Endothelial cell of umbilical vein (primary cell): ENCODE results near the gene ADD1. TPM values are rescaled to one million over a fixed set of nuclear protein-coding genes. Genes with fewer than 3 reads are reported as not detected.

Experiments used
- BruUV-seq: library from RNA; stranded (reverse); fragments of 400-500 nt; replicated peaks from 2 replicates; lab custom pipeline; 2021; lab: Mats Ljungman, UMichigan
- CTCF ChIA-PET: fragments of 300-600, 350-600 bp; sonication (Branson Sonifier 250); formaldehyde crosslinking; loops from one replicate; lab custom pipeline; 2021; ENCODE audit warnings: antibody characterized with exemption, inconsistent platforms; lab: Charles Lee
- POLR2A ChIA-PET: fragments of 300-600, 350-600 bp; sonication (Branson Sonifier 250); formaldehyde crosslinking; loops from one replicate; lab custom pipeline; 2021; ENCODE audit warnings: antibody characterized with exemption, inconsistent platforms; lab: Charles Lee
- DNase-seq: peaks from one replicate; pipeline ENCODE4 v3.0.0-alpha.2; 2011; ENCODE audit warnings: low read depth, low spot score
- FAIRE-seq: peaks from 2 replicates; lab custom pipeline; 2011; peaks lifted over from hg19 to GRCh38; lab: Jason Lieb, UNC
- H2AFZ ChIP-seq: 2 replicates; pipeline ENCODE4 v1.6.0; 2012; ENCODE audit warnings: low read depth, low read length, control low read depth, inconsistent platforms
- H3K27ac ChIP-seq: 2 replicates; pipeline ENCODE4 v1.5.1; 2011; ENCODE audit warnings: low read depth, mild to moderate bottlenecking, control low read depth, low read length, moderate library complexity; ENCODE audit not compliant: insufficient read depth
- H3K27me3 ChIP-seq, 2 experiments: 2 replicates each; pipeline versions ENCODE4 v1.6.0 to v1.6.1; 2011; ENCODE audit warnings: low read length in 2 of 2, mixed read lengths in 1 of 2; ENCODE audit not compliant: control insufficient read depth in 2 of 2, insufficient read depth in 2 of 2
- H3K36me3 ChIP-seq, 2 experiments: 2 replicates in 1 of 2; 3 replicates in 1 of 2; pipeline ENCODE4 v1.5.1; 2011; ENCODE audit warnings: low read length in 2 of 2, mild to moderate bottlenecking in 1 of 2, moderate library complexity in 1 of 2; ENCODE audit not compliant: control insufficient read depth in 2 of 2, insufficient read depth in 2 of 2; ENCODE audit errors: extremely low read depth in 1 of 2
- H3K4me1 ChIP-seq: 3 replicates; pipeline ENCODE4 v1.5.1; 2011; ENCODE audit warnings: mild to moderate bottlenecking, low read length; ENCODE audit not compliant: control insufficient read depth, insufficient read depth; ENCODE audit errors: extremely low read depth
- H3K4me2 ChIP-seq: 2 replicates; pipeline ENCODE4 v1.6.1; 2011; ENCODE audit warnings: low read length, control low read depth, mixed read lengths; ENCODE audit not compliant: insufficient read depth
- H3K4me3 ChIP-seq, 3 experiments: fragments of 200-600 bp in 1 of 3; sonication (generic), shearing (Covaris generic) in 1 of 3; replicated peaks in 1 of 3; 2 replicates each; pipeline ENCODE4 v1.5.1; 2011 to 2016; ENCODE audit warnings: control low read depth in 3 of 3, low read length in 3 of 3, mild to moderate bottlenecking in 2 of 3, inconsistent platforms in 1 of 3, low read depth in 1 of 3, moderate library complexity in 1 of 3; ENCODE audit not compliant: insufficient read depth in 1 of 3
- H3K79me2 ChIP-seq: 2 replicates; pipeline ENCODE4 v1.6.0; 2012; ENCODE audit warnings: low read length, inconsistent platforms; ENCODE audit not compliant: control insufficient read depth, insufficient read depth
- H3K9ac ChIP-seq: replicated peaks from 2 replicates; pipeline ENCODE3; 2011; ENCODE audit warnings: low read length, control low read depth; ENCODE audit not compliant: insufficient read depth; ENCODE audit errors: extremely low read depth
- H3K9me1 ChIP-seq: replicated peaks from 3 replicates; pipeline ENCODE4 v1.6.0; 2011; ENCODE audit warnings: mild to moderate bottlenecking, low read length; ENCODE audit not compliant: control insufficient read depth, insufficient read depth; ENCODE audit errors: extremely low read depth
- H3K9me3 ChIP-seq: replicated peaks from 2 replicates; pipeline ENCODE4 v1.5.1; 2012; ENCODE audit warnings: low read length, inconsistent platforms; ENCODE audit not compliant: control insufficient read depth, insufficient read depth
- H4K20me1 ChIP-seq: replicated peaks from 2 replicates; pipeline ENCODE3; 2011; ENCODE audit warnings: mild to moderate bottlenecking, low read length; ENCODE audit not compliant: control insufficient read depth, insufficient read depth; ENCODE audit errors: extremely low read depth
- CTCF ChIP-seq, 2 donors: IDR thresholded peaks; 1 replicate in 1 of 2; 2 replicates in 1 of 2; pipeline ENCODE4 v1.5.1; 2011; ENCODE audit warnings: low read length in 2 of 2, mild to moderate bottlenecking in 2 of 2, moderate library complexity in 2 of 2, control low read depth in 1 of 2, inconsistent platforms in 1 of 2, low read depth in 1 of 2; ENCODE audit not compliant: insufficient read depth in 1 of 2; ENCODE audit errors: extremely low read depth in 1 of 2
- EZH2 ChIP-seq: IDR thresholded peaks from 2 replicates; pipeline ENCODE4 v1.6.1; 2012; ENCODE audit warnings: borderline replicate concordance, low read depth, mild to moderate bottlenecking, moderate library complexity, low read length, inconsistent platforms; ENCODE audit not compliant: severe bottlenecking
- FOS ChIP-seq: IDR thresholded peaks from 2 replicates; pipeline ENCODE4 v1.6.1; 2011; ENCODE audit warnings: mild to moderate bottlenecking, low read length, moderate library complexity, borderline replicate concordance; ENCODE audit not compliant: insufficient read depth
- GATA2 ChIP-seq: IDR thresholded peaks from 2 replicates; pipeline ENCODE4 v1.7.0; 2011; ENCODE audit warnings: low read depth, mild to moderate bottlenecking, moderate library complexity, mixed read lengths, low read length; ENCODE audit not compliant: insufficient read length, insufficient read depth
- JUN ChIP-seq: IDR thresholded peaks from 2 replicates; pipeline ENCODE4 v1.6.1; 2011; ENCODE audit warnings: borderline replicate concordance, low read depth; ENCODE audit not compliant: insufficient read length, insufficient read depth
- MYC ChIP-seq: IDR thresholded peaks from one replicate; pipeline ENCODE4 v1.6.1; 2011; ENCODE audit warnings: mild to moderate bottlenecking, low read depth, low read length
- POLR2A ChIP-seq: IDR thresholded peaks from 2 replicates; pipeline ENCODE4 v1.6.1; 2012; ENCODE audit warnings: low read depth, mild to moderate bottlenecking, control low read depth, low read length
- POLR2AphosphoS5 ChIP-seq: IDR thresholded peaks from 2 replicates; pipeline ENCODE4 v1.6.1; 2012; ENCODE audit warnings: low read depth, mild to moderate bottlenecking, control low read depth, low read length, moderate library complexity; ENCODE audit not compliant: insufficient read depth
- dilution Hi-C: fragments of 300-500 bp; cut with MboI; formaldehyde crosslinking; loops from one replicate; pipeline ENCODE4 v1.15.0; 2019; ENCODE audit warnings: low sequenced_read_pairs; ENCODE audit not compliant: extremely low pct_ligation_motif_present
- intact Hi-C: fragments of 100-400 bp; cut with micrococcal nuclease; formaldehyde crosslinking; loops from one replicate; pipeline ENCODE4 v1.10.0; 2022
- polyA plus RNA-seq, 4 experiments: library from polyadenylated mRNA; depleted of rRNA in 3 of 4; stranded (reverse) in 3 of 4; unstranded in 1 of 4; fragments of >200 nt; gene quantifications; 2 replicates each; pipeline versions ENCODE4 v1.2.1 to v1.2.3, GENCODE V29; 2011 to 2012; ENCODE audit warnings: missing spikeins in 1 of 4
- total RNA-seq: library from RNA; stranded (reverse); gene quantifications from 2 replicates; pipeline ENCODE4 v1.2.3, GENCODE V29; 2021
- TF ChIP-seq, protein P1 (sequence below): IDR thresholded peaks from 2 replicates; pipeline ENCODE4 v1.6.1; 2011; ENCODE audit not compliant: insufficient read depth, insufficient read length

ADD1 gene
- total and polyA plus RNA-seq, 2 donors (not counting 3 experiments of a cell fraction or from before 2014, with no cell fraction given): 219 to 305 TPM

DNA sequence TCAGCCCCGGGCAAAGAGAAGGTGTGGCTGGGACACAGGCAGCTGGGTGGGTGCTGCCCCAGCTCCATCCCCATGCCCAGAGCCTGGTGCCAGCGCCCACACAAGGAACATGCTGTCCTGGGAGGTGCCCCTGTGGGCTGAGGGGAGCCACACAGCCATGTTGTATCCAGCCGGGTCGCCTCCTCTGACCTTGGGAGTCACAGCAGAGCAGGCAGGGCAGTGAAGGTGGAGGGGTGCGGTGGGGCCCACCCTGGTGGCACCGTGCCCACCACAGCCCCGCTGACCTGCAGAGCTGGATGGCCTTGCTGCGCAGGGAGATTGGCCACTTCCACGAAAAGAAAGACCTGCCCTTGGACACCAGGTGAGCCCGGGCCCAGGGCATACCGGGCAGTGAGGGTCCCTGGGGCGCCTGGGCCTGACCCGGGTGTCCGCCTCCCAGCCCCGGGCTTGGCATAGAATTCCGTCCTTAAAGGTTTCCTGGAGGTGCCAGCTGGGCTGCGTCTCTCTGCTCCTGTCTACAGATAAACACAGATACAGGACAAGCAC lies 18.7 kb upstream of the ADD1 start:
- FAIRE-seq: no peak
- POLR2A ChIA-PET: no interaction called here

More for the DNA sequence above, 18.7 kb upstream of the ADD1 start:
- CTCF ChIA-PET: interaction anchor here (0.8 kb wide), 1 partner anchor 61 kb away, joined by 3 read pairs; no protein-coding TSS in a partner anchor
- Histone ChIP-seq H3K27me3 (no peaks in the 10 kb centered on the region), H4K20me1 (no peaks in the 10 kb centered on the region), H3K79me2 (peaks cover 10% of the 10 kb centered on the region), H3K4me3 (no peak overlapping the region), H3K4me2 (no peak overlapping the region), H3K27ac (no peak overlapping the region), H3K4me1 (no peaks in the 10 kb centered on the region), H3K9me3 (no peaks in the 10 kb centered on the region), H2AFZ (no peak overlapping the region), H3K9ac (no peak overlapping the region), H3K9me1 (no peaks in the 10 kb centered on the region), H3K36me3 (peaks cover 4 to 58% of the 10 kb centered on the region in 2 experiments)
- TF ChIP-seq GATA2 (no peak), FOS (no peak), CTCF (IDR thresholded peaks at IDR 0.05; ENCODE audit: extremely low read depth in 1 of 2, insufficient read depth in 1 of 2, low read depth in 1 of 2, low read length in 2 of 2) (no peak), JUN (no peak), MYC (no peak), POLR2AphosphoS5 (no peak), POLR2A (no peak), EZH2 (no peak)
- TF ChIP-seq, protein P1, sequence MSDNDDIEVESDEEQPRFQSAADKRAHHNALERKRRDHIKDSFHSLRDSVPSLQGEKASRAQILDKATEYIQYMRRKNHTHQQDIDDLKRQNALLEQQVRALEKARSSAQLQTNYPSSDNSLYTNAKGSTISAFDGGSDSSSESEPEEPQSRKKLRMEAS: no peak
- BruUV-seq: no TSS peak
- intact Hi-C loops: no loop called here
- dilution Hi-C loops: no loop called here
- DNase-seq: no peak
